Esophagus muscularis mucosa (tissue), 4 donors: ENCODE measurements around the gene KLKB1.

Source experiments
- CTCF ChIP-seq, 3 experiments: fragments of 200-600 bp in 2 of 3; fragments of 450-650 bp in 1 of 3; sonication (generic) in 2 of 3; IDR thresholded peaks; one replicate each; pipeline ENCODE4 v1.5.1; 2017 to 2019; ENCODE audit warnings: antibody characterized with exemption in 3 of 3, mild to moderate bottlenecking in 2 of 3, moderate library complexity in 1 of 3
- EP300 ChIP-seq: sonication (generic); formaldehyde crosslinking; IDR thresholded peaks from one replicate; pipeline ENCODE4 v1.6.1; 2017; ENCODE audit warnings: antibody characterized with exemption
- POLR2A ChIP-seq: fragments of 450-650 bp; IDR thresholded peaks from one replicate; pipeline ENCODE4 v1.6.1; 2017; ENCODE audit warnings: antibody characterized with exemption, moderate library complexity, mild to moderate bottlenecking, low read depth
- POLR2AphosphoS5 ChIP-seq, 2 donors: sonication (generic); formaldehyde crosslinking; IDR thresholded peaks; one replicate each; pipeline ENCODE4 v1.6.1; 2017; ENCODE audit warnings: antibody characterized with exemption in 2 of 2

DNA sequence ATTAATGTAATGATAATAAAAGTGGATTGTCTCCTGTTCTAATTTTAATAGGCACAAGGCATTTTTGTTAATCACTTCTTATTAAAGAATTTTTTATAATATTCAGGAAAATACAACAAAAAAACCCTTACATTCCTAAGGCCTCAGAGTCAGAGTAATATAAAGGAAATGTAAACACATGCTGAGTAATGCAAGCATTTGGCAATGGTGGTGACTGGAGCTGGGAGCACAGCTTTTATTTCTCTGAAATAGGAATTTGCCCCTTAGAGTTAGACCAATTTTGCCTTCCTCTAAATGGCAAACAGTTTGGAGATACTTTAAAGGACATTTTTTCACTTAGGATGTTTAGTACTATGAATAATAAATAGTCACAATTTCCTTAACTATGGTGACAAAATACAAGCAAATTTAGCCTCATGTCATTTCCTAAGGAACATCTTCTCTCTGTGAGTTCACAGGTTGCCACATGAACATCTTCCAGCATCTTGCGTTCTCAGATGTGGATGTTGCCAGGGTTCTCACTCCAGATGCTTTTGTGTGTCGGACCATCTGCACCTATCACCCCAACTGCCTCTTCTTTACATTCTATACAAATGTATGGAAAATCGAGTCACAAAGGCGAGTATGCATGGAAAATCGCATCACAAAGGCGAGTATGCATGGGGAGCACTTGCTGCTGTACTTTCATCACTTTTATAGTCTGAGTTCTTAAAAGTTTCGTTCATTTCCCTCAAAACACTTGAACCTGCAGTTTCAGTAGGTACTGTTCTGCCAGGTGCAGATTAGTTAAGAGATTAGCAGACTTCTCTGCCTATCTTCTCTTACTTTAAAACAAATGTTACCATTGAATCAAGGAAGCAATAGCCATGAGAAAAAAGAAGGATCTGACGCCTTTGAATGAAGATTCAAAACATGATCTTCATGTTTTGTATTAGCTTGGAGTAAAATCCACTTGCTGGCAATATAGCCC is 22.8 kb downstream of the KLKB1 start:
- TF ChIP-seq CTCF (IDR thresholded peaks at IDR 0.05) (no peak), POLR2A (no peak), POLR2AphosphoS5 (IDR thresholded peaks at IDR 0.05) (no peak), EP300 (no peak)
